C1 segment of cervical spinal cord (tissue), 14 donors: ENCODE results near the gene POMGNT1.
A peak's percentile ranks its signal among the peaks of the same experiment; 100 is the strongest.

ENCODE experiments used
- DNase-seq, 14 donors: peaks; one replicate each; lab custom pipeline; 2025; lab: John Stamatoyannopoulos, UW

Gene POMGNT1

DNA sequence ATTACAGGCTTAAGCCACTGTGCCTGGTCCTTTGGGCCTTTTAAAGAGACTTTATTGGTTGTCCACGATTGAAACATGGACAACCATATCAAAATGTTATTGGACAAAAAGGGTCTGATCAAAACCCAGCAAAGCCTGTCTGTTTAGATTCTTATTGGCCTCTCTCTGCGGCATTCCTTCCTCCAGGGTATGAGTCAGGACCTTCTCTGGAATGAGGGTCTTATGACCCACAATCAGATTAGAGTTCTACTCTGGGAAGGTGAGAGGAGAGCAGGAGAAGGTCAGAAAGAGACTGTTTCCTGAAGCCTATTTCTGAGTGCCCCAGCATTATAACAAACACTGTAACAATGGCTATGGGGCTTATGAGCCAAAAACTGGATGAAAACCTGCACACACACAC, 12.8 kb upstream of the POMGNT1 start:
- no peak for DNase-seq

DNA sequence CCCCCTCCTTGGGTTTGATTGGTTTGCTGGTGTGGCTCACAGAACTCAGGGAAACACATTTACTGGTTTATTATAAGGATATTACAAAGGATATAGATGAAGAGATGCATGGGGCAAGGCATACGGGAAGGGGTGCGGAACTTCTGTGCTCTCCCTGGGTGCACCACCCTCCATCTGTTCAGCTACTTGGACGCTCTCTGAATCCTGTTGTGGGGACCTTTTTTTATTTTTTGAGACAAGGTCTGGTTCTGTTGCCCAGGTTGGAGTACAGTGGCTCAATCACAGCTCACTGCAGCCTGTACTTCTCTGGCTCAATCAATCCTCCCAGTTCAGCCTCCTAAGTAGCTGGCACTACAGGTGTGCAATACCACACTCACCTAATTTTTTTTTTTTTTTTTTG, 12.3 kb upstream of the POMGNT1 start:
- peak in 1 of 14 donors; percentile 55 for DNase-seq

DNA sequence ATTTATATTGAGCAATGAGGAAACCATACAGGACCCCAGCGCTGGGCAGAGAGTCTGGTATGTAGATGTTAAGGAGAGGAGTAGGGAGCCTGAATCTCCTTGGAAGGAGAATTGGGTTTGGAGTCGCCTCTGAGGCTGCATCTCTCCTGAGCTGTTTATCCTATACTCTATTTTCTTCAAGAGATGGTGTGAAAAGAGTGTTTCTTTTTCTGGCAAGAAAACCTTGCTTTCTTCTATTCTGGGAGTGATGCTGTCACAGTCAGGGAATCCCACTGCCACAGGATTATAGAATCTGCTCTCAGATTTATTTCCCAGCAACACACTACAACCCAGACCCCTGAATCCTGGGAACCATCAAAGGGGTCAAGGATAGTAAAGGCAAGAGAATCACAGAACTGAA, 8.2 kb upstream of the POMGNT1 start:
- peak in 1 of 14 donors; percentile 10 for DNase-seq

DNA sequence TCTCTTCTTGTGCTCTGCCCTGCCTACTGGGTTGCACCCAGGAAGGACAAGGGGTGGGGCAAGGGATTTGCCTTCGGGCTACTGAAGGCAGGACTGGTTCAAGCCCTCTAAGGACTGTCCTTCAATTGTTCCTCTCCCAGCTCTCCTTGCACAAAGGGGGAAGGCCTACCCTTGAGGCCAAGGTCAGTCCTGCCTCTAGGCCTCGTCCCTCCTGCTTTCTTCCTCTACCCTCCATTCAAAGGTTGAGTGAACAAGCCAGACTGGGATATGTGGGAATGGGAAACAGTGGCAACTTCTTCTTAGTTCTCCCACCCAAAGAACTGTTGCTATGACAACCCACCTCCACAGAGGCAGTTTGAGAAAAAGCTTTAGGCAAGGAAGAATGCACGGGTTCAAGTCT, 7.6 kb upstream of the POMGNT1 start:
- peak in 1 of 14 donors; percentile 18 for DNase-seq

- no peak for DNase-seq
These were observed 6.9 kb upstream of the POMGNT1 start for GRCh38 chr1:46205141-46205540.

- peak in 8 of 14 donors; percentile 28 to 63 (median 48) for DNase-seq
These were observed 6.1 kb upstream of the POMGNT1 start for GRCh38 chr1:46204406-46204742.

DNA sequence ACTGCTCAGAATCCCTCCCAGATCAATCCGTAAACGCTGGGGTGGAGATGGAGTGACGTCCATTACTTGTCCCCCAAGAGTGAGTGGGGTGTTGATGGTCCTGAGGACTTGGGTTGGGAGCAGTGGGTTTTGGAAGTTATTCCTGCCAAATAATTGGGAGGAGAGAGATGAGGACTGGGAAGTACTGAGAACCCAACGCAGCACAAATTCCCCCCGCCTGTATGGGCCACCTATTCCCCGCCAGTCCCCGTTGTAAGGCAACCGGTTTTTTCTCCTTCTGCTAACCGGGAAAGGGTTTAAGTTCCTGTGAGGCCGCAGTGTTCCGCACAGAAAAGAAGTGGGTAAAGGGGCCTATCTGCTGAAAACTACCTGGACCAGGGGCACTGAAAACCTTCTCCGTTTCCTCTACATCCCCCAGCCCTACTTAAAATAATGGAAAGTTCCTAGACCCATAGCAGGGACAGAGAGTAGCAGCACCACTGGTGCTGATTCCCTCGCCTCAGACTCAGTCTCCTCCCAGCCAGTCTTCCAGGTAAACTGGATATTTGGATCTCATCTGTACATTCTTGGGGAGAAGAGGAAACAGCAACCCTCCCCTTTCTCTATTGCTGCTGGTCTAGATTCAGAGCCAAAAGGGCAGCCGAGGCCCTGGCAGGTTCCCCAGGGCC, 5.6 kb upstream of the POMGNT1 start:
- DNase-seq: peak in 7 of 14 donors; percentile 48 to 75 (median 58)

DNA sequence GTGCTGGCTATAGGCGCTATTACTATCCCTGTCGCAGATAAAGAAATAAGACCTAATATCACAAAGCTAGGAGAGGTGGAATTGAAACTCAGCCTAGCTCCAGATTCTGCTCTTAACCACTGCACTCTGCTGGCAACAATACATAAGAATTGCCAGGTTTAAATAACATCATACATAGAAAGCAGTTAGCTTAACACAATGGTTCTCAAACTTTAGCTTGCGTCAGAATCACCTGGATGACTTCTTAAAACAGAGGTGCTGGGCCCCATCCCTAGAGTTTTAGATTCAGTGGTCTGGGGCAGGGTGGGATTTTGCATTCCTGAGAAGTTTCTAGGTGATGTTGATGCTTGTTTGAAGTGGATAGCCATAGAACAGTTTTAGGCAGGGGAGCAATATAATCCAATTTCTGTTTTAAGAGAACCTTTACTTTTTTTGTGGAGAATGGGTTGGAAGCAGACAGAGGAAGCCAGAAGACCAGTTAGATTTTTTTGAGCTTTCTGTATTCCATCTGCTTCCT, 1.1 kb upstream of the POMGNT1 start:
- DNase-seq: no peak

- DNase-seq: no peak
These were observed 672 bp downstream of the POMGNT1 start for GRCh38 chr1:46197560-46197963.

GRCh38 chr1:46196609-46197008, 1.6 kb downstream of the POMGNT1 start:
- DNase-seq: no peak

- no peak for DNase-seq
These were observed 3.5 kb downstream of the POMGNT1 start for GRCh38 chr1:46194641-46195193.

DNA sequence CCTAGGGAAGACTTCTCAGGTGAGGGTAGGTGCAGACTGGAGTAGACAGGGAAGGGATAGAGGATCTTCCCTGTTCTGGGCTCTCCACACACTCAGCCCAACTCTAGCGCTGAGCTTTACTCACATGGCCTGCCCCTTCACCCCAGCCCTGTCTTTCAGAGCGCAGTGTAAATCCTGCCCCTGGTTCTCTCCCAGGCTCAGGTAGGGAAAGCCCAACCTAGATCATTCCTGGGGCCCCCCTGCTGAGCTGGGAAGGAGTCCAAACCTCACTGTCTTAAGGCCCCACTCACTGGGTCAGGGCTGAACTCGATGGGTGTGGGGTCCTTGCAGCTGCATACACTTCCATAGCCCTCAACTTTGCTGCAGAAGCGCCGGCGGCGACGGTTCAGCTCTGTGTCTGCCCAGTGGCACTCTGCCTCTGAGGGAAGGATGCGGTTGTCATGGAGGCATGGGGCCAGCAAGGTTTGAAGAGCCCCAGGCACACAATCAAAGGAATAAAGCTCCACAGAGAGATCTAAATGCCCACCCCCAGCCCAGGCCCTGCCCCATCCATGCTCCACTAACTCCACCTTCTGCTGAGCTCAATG, 4.2 kb downstream of the POMGNT1 start:
- no peak for DNase-seq

- no peak for DNase-seq
These were observed 4.9 kb downstream of the POMGNT1 start for GRCh38 chr1:46193285-46193684.

DNA sequence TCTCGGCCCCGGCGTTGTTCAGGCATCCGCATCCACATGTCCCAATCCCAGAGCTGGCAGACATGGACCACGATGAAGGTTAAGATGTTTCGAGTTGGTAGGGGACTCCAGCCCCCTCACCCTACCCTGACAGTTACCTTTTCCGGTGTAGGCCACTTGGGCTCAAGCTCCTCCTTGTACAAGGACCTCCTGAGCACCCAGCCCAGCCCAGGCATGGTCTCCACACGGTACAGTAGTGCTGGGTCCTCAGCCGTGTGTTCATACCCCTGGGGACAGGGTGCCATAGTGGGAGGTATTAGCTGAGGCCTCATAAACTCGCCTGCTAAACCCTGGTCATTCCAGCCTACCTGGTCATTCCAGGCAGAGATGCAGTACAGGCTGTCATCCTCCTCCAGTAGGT, 6.1 kb downstream of the POMGNT1 start:
- no peak for DNase-seq

GRCh38 chr1:46191033-46191701, 7.1 kb downstream of the POMGNT1 start:
- no peak for DNase-seq

- no peak for DNase-seq
These were observed 7.7 kb downstream of the POMGNT1 start for GRCh38 chr1:46190539-46190938.

- DNase-seq: no peak
These were observed 9.8 kb downstream of the POMGNT1 start for GRCh38 chr1:46188295-46189030.

DNA sequence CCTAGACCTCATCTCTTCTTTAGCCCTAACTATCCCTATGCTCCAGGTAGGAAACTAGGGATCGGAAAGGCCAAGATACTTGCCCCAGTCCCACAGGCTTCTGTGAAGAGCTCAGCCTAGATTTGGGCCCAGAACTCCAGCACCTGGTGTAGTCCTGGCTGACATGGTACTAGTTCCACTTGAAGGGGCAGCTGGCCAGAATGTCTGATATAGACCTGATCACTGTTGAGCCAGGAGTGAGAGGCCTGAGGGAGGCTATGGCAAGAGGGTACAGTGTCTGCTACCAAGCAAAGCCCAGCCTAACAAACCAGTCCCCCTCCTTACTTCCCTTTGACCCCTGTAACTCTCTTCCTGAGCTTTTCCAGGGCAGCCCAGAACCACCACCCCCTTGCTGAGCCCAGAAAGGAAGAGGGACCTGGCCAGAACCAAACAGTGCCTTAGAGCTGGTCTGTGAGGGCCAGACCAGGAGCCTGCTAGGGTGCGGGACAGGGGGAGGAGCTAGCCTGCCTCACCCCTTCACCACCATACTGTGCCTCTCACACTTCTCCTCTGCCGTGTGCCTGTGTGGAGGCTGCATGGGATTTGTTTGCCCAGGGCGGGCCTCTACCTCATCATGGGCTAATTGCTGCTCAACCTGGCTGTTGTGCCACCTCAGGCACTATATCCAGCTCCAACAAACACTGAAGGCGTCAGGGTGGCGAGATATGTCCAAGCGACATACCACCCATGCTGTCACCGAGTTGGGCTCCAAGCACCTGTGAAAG, 10.9 kb downstream of the POMGNT1 start:
- DNase-seq: no peak

DNA sequence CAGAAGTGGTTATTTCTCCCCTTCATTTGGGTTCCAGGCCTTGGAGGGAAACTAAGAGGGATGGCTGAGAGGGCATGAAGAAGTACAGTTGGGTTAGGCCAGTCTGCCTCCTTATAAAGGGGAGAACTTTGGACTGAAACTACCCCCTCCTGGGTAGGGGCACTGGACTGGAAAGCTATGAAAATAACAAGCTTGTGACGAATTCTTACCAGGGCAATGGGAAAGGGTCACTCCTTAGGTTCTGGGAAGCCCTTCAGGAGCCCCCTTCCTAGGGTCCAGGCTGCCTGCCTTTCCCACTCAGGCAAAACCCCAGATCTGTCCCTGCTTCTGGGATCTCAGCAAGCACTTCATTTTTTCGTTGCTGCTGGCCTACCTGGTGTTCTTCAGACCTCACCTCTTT, 12.2 kb downstream of the POMGNT1 start:
- DNase-seq: no peak

DNA sequence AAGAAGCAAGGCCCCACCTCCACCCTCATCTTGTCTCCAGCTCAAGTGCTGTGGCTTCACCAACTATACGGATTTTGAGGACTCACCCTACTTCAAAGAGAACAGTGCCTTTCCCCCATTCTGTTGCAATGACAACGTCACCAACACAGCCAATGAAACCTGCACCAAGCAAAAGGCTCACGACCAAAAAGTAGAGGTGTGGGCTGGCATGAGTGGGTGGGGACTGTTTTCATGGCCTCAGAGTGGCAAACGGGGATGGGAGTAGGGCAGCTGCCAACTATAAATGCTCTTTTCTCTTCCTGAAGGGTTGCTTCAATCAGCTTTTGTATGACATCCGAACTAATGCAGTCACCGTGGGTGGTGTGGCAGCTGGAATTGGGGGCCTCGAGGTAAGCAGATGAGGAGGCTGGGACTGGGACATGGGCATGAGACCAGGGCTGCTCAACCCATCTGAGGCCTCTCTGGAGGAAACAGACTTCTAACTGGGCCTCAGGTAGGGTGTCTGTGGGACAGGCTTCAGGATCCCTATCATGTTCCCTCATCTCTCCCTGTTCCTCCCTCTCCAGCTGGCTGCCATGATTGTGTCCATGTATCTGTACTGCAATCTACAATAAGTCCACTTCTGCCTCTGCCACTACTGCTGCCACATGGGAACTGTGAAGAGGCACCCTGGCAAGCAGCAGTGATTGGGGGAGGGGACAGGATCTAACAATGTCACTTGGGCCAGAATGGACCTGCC, 13.1 kb downstream of the POMGNT1 start:
- DNase-seq: no peak
